PC-9 (cell line): Measurements from ENCODE around the gene TM9SF2. TPM values are rescaled to one million over a fixed set of nuclear protein-coding genes. Genes with fewer than 3 reads are reported as not detected.

ENCODE experiments used
- BruUV-seq: library from RNA; stranded (reverse); fragments of 400-500 nt; replicated peaks from 2 replicates; lab custom pipeline; 2021; lab: Mats Ljungman, UMichigan
- CTCF ChIA-PET: fragments of 300-600 bp; sonication (Branson Sonifier 250); formaldehyde crosslinking; loops from one replicate; lab custom pipeline; 2022; ENCODE audit warnings: antibody characterized with exemption; lab: Charles Lee
- POLR2A ChIA-PET: fragments of 300-600 bp; sonication (Branson Sonifier 250); formaldehyde crosslinking; loops from one replicate; lab custom pipeline; 2022; ENCODE audit warnings: antibody characterized with exemption; ENCODE audit not compliant: unreplicated experiment; lab: Charles Lee
- DNase-seq, 2 experiments: peaks; one replicate each; pipeline versions ENCODE4 v3.0.0 to v3.0.0-alpha.2; 2015 to 2022; ENCODE audit warnings: mixed read lengths in 1 of 2
- H2AFZ ChIP-seq: fragments of 200-600 bp; sonication (generic); 2 replicates; pipeline ENCODE4 v1.8.1; 2017; ENCODE audit warnings: antibody characterized with exemption
- H3F3A ChIP-seq: fragments of 200-600 bp; sonication (generic); 2 replicates; pipeline ENCODE4 v1.8.1; 2017; ENCODE audit warnings: antibody characterized with exemption, mild to moderate bottlenecking, low read depth; ENCODE audit not compliant: insufficient read depth
- H3K27ac ChIP-seq: fragments of 200-600 bp; sonication (generic); 2 replicates; pipeline ENCODE4 v1.6.1; 2016; ENCODE audit warnings: mixed run types
- H3K27me3 ChIP-seq: fragments of 200-600 bp; sonication (generic); 2 replicates; pipeline ENCODE4 v1.6.1; 2016; ENCODE audit warnings: low read depth, mixed run types; ENCODE audit not compliant: insufficient read depth
- H3K36me3 ChIP-seq: fragments of 200-600 bp; sonication (generic); 2 replicates; pipeline ENCODE4 v1.6.1; 2016; ENCODE audit warnings: low read depth, mixed run types
- H3K4me1 ChIP-seq: fragments of 200-600 bp; sonication (generic); replicated peaks from 2 replicates; pipeline ENCODE4 v1.6.1; 2016; ENCODE audit warnings: mixed run types; ENCODE audit not compliant: insufficient read depth
- H3K4me2 ChIP-seq: fragments of 200-600 bp; sonication (generic); 2 replicates; pipeline ENCODE4 v1.6.1; 2017; ENCODE audit warnings: mixed run types
- H3K4me3 ChIP-seq: fragments of 200-600 bp; sonication (generic); 2 replicates; pipeline ENCODE4 v1.6.1; 2016; ENCODE audit warnings: mixed run types
- H3K79me2 ChIP-seq: fragments of 200-600 bp; sonication (generic); 2 replicates; pipeline ENCODE4 v1.6.1; 2017; ENCODE audit warnings: low read depth, mixed run types
- H3K9me2 ChIP-seq: fragments of 200-600 bp; sonication (generic); 2 replicates; pipeline ENCODE4 v1.8.1; 2017; ENCODE audit warnings: mild to moderate bottlenecking; ENCODE audit not compliant: insufficient read depth
- H3K9me3 ChIP-seq: fragments of 200-600 bp; sonication (generic); 2 replicates; pipeline ENCODE4 v1.8.1; 2016; ENCODE audit warnings: low read depth; ENCODE audit not compliant: insufficient read depth
- H4K20me1 ChIP-seq: fragments of 200-600 bp; sonication (generic); 2 replicates; pipeline ENCODE4 v1.8.1; 2017; ENCODE audit not compliant: insufficient read depth
- EZH2 ChIP-seq: fragments of 200-600 bp; sonication (generic); IDR thresholded peaks from 2 replicates; pipeline ENCODE4 v1.8.0; 2017; ENCODE audit warnings: antibody characterized with exemption, low read depth
- intact Hi-C: fragments of 100-400 bp; cut with micrococcal nuclease; formaldehyde crosslinking; loops from one replicate; pipeline ENCODE4 v1.10.0; 2022; ENCODE audit not compliant: unreplicated experiment
- total RNA-seq: library from RNA; stranded (reverse); gene quantifications from 2 replicates; pipeline ENCODE4 v1.2.3, GENCODE V29; 2021
- TF ChIP-seq, protein P1 (sequence below): fragments of 200-600 bp; sonication (generic); conservative IDR thresholded peaks from 2 replicates; pipeline ENCODE4 v1.6.1; 2017; ENCODE audit warnings: mixed run types, antibody characterized with exemption, mild to moderate bottlenecking, moderate library complexity

The TM9SF2 gene
- total RNA-seq, 1 experiment from 2014 or later: 87.0 TPM

GRCh38 chr13:99514801-99515200 is 13.5 kb downstream of the TM9SF2 start:
- TF ChIP-seq EZH2: no peak
- TF ChIP-seq, protein P1, sequence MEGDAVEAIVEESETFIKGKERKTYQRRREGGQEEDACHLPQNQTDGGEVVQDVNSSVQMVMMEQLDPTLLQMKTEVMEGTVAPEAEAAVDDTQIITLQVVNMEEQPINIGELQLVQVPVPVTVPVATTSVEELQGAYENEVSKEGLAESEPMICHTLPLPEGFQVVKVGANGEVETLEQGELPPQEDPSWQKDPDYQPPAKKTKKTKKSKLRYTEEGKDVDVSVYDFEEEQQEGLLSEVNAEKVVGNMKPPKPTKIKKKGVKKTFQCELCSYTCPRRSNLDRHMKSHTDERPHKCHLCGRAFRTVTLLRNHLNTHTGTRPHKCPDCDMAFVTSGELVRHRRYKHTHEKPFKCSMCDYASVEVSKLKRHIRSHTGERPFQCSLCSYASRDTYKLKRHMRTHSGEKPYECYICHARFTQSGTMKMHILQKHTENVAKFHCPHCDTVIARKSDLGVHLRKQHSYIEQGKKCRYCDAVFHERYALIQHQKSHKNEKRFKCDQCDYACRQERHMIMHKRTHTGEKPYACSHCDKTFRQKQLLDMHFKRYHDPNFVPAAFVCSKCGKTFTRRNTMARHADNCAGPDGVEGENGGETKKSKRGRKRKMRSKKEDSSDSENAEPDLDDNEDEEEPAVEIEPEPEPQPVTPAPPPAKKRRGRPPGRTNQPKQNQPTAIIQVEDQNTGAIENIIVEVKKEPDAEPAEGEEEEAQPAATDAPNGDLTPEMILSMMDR: no peak
- CTCF ChIA-PET: no interaction called here
- Histone ChIP-seq H3K79me2 (peaks cover 72% of the 10 kb centered on the region), H3K9me3 (no peaks in the 10 kb centered on the region), H3F3A (peaks cover 10% of the 10 kb centered on the region; the same call in 1 of the 2 replicates), H3K4me2 (no peak overlapping the region), H3K9me2 (no peaks in the 10 kb centered on the region), H3K36me3 (peaks cover 13% of the 10 kb centered on the region), H2AFZ (no peak overlapping the region), H4K20me1 (peaks cover 74% of the 10 kb centered on the region), H3K27me3 (no peaks in the 10 kb centered on the region), H3K4me1 (no peaks in the 10 kb centered on the region), H3K4me3 (no peak overlapping the region), H3K27ac (no peak overlapping the region)
- BruUV-seq: no TSS peak
- no peak for DNase-seq
- POLR2A ChIA-PET: no interaction called here
- intact Hi-C loops: no loop called here

- no peak for TF ChIP-seq EZH2
- TF ChIP-seq, protein P1: no peak
- no peaks in the 10 kb centered on the region for H3K4me1 ChIP-seq
- H3K4me3 ChIP-seq: no peak overlapping the region
- H4K20me1 ChIP-seq: peaks cover 60% of the 10 kb centered on the region
- CTCF ChIA-PET: interaction anchor here (0.6 kb wide), 2 partner anchors 107 to 1232 kb away, joined by 4 to 12 read pairs; no protein-coding TSS in a partner anchor
- no peak overlapping the region for H3K4me2 ChIP-seq
- no peak overlapping the region for H3K27ac ChIP-seq
- DNase-seq: no peak
- H2AFZ ChIP-seq: no peak overlapping the region
- peaks cover 57% of the 10 kb centered on the region for H3K79me2 ChIP-seq
- H3F3A ChIP-seq: peaks cover 10% of the 10 kb centered on the region; the same call in 1 of the 2 replicates
- POLR2A ChIA-PET: interaction anchor here (0.6 kb wide), 1 partner anchor 20 kb away, joined by 3 read pairs; no protein-coding TSS in a partner anchor
- BruUV-seq: no TSS peak
- H3K9me3 ChIP-seq: no peaks in the 10 kb centered on the region
- no peaks in the 10 kb centered on the region for H3K27me3 ChIP-seq
- H3K36me3 ChIP-seq: peaks cover 16% of the 10 kb centered on the region
- intact Hi-C loops: no loop called here
- H3K9me2 ChIP-seq: no peaks in the 10 kb centered on the region
These were observed 15.1 kb downstream of the TM9SF2 start for GRCh38 chr13:99516153-99516929.

- Histone ChIP-seq H3K27ac (no peak overlapping the region), H3K27me3 (no peaks in the 10 kb centered on the region), H2AFZ (no peak overlapping the region), H3K4me2 (no peak overlapping the region), H3K4me3 (no peak overlapping the region), H4K20me1 (peaks cover 48% of the 10 kb centered on the region), H3K79me2 (peaks cover 44% of the 10 kb centered on the region), H3F3A (peaks cover 10% of the 10 kb centered on the region; the same call in 1 of the 2 replicates), H3K9me3 (no peaks in the 10 kb centered on the region), H3K36me3 (peaks cover 18% of the 10 kb centered on the region), H3K9me2 (no peaks in the 10 kb centered on the region), H3K4me1 (no peaks in the 10 kb centered on the region)
- BruUV-seq: no TSS peak
- no peak for DNase-seq
- intact Hi-C loops: no loop called here
- ChIA-PET POLR2A (no interaction called here), CTCF (interaction anchor here (0.6 kb wide), 1 partner anchor 77 kb away, joined by 4 read pairs; no protein-coding TSS in a partner anchor)
- no peak for TF ChIP-seq EZH2
- TF ChIP-seq, protein P1: no peak
These were observed 16.3 kb downstream of the TM9SF2 start for GRCh38 chr13:99517577-99517976.
